ENCODE data around the gene PRKCB. TPM values are rescaled to one million over a fixed set of nuclear protein-coding genes. Genes with fewer than 3 reads are reported as not detected.
A peak's percentile ranks its signal among the peaks of the same experiment; 100 is the strongest.

Gene PRKCB
- total RNA-seq, 1 experiment from 2014 or later, result 0.89 TPM

DNA sequence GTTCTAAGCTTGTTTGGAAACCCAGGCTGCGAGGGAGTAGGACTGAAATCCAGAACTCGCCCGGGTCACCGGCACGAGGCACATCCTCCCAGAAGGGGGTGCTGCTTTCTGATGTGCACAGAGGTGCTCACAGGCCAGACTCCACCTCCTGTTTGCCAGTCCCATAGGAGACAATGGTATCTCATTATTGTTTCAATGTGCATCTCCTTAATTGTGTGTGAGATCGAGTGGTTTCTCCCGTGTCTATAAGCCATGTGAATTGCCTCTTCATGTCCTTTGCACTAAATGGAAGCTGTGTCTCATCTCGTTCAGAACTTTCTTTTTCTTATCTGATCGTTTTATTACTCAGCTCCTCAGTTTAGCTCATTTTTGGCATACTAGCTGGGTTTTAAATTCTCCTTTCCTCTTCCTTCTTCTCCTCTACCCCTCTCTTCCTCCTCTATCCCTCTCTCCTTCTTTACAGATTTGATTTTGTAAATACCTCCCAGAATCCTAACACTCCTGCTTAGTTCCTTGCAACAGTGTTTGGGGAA, 32.1 kb upstream of the PRKCB start:
- no peak overlapping the region for H3K4me3 ChIP-seq (replicated peaks in 1 of 2; ENCODE audit: low read depth in 1 of 2, low read length in 2 of 2)
- TF ChIP-seq, protein P1, sequence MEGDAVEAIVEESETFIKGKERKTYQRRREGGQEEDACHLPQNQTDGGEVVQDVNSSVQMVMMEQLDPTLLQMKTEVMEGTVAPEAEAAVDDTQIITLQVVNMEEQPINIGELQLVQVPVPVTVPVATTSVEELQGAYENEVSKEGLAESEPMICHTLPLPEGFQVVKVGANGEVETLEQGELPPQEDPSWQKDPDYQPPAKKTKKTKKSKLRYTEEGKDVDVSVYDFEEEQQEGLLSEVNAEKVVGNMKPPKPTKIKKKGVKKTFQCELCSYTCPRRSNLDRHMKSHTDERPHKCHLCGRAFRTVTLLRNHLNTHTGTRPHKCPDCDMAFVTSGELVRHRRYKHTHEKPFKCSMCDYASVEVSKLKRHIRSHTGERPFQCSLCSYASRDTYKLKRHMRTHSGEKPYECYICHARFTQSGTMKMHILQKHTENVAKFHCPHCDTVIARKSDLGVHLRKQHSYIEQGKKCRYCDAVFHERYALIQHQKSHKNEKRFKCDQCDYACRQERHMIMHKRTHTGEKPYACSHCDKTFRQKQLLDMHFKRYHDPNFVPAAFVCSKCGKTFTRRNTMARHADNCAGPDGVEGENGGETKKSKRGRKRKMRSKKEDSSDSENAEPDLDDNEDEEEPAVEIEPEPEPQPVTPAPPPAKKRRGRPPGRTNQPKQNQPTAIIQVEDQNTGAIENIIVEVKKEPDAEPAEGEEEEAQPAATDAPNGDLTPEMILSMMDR (IDR thresholded peaks at IDR 0.05 in 2 of 3, conservative IDR thresholded peaks at IDR 0.05 in 1 of 3; ENCODE audit: borderline replicate concordance in 1 of 3, insufficient read depth in 1 of 3, low read depth in 2 of 3, low read length in 2 of 3), result peak; percentile 58 to 77 (median 67); a peak in 5 of 6 replicates
- TF ChIP-seq, protein P2, sequence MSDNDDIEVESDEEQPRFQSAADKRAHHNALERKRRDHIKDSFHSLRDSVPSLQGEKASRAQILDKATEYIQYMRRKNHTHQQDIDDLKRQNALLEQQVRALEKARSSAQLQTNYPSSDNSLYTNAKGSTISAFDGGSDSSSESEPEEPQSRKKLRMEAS (IDR thresholded peaks at IDR 0.05), result 0 out of 2 replicates have a peak, but pooled peaks have one; percentile 23
- TF ChIP-seq CBX3 (IDR thresholded peaks at IDR 0.05; ENCODE audit: low read depth) (peak; percentile 67), SIN3A (IDR thresholded peaks at IDR 0.05; ENCODE audit: low read depth) (no peak), RAD21 (IDR thresholded peaks at IDR 0.05; ENCODE audit: low read depth) (peak; percentile 58), EZH2phosphoT487 (IDR thresholded peaks at IDR 0.05; ENCODE audit: borderline replicate concordance) (no peak)
- peak overlapping the region; percentile 91 for H2AFZ ChIP-seq (ENCODE audit: low read depth, low read length, poor library complexity, severe bottlenecking)
- H3K36me3 ChIP-seq (ENCODE audit: control insufficient read depth in 1 of 2, insufficient read depth in 2 of 2, low read length in 2 of 2), result no peaks in the 10 kb centered on the region
- intact Hi-C loops (cut with micrococcal nuclease), result loop anchor here (1.0 to 5.0 kb wide), 3 partner anchors 66 to 699 kb away; no protein-coding TSS in a partner anchor
- no peaks in the 10 kb centered on the region for H3K9me3 ChIP-seq (ENCODE audit: control insufficient read depth in 1 of 2, insufficient read depth in 1 of 2, low read depth in 1 of 2, low read length in 2 of 2)
- ATAC-seq (peak; percentile 95), DNase-seq (ENCODE audit: low read depth, low spot score) (peak; percentile 57)
- H4K20me1 ChIP-seq (ENCODE audit: insufficient read depth), result no peaks in the 10 kb centered on the region
- peaks cover 0 to 13% of the 10 kb centered on the region in 2 experiments; a peak in 2 of 4 replicates for H3K4me1 ChIP-seq (ENCODE audit: control insufficient read depth in 1 of 2, insufficient read depth in 2 of 2, low read length in 2 of 2)
- ChIA-PET RAD21 (ENCODE audit: low non-redundant PET in 1 of 2, low total read pairs in 2 of 2, uncharacterized antibody in 2 of 2, unreplicated experiment in 2 of 2) (interaction anchor here in 1 of 2 experiments (0.9 to 1.0 kb wide), 2 partner anchors 206 to 207 kb away, joined by 3 to 5 read pairs; no protein-coding TSS in a partner anchor), CTCF (interaction anchor here (0.7 to 2.5 kb wide), 10 partner anchors 9 to 701 kb away, joined by 3 to 33 read pairs (median 5); no protein-coding TSS in a partner anchor), POLR2A (no interaction called here)
- H3K27ac ChIP-seq (ENCODE audit: low read depth, low read length), result no peak overlapping the region
- peak overlapping the region; percentile 48 for H3K4me2 ChIP-seq (ENCODE audit: low read length)
- no peaks in the 10 kb centered on the region for H3K27me3 ChIP-seq (ENCODE audit: insufficient read depth, low read length)
- no peaks in the 10 kb centered on the region for H3K9me2 ChIP-seq (ENCODE audit: insufficient read depth)
- no peaks in the 10 kb centered on the region for H3K79me2 ChIP-seq (ENCODE audit: insufficient read depth, low read length)
- no peak overlapping the region for H3K9ac ChIP-seq (ENCODE audit: low read length)
- no TSS peak for BruUV-seq (replicated peaks)

GRCh38 chr16:23807028-23807427, 28.8 kb upstream of the PRKCB start:
- DNase-seq (ENCODE audit: low read depth, low spot score), result no peak
- BruUV-seq (replicated peaks), result no TSS peak
- intact Hi-C loops (cut with micrococcal nuclease), result no loop called here

More at GRCh38 chr16:23807028-23807427, 28.8 kb upstream of the PRKCB start:
- RAD21 ChIA-PET (ENCODE audit: low non-redundant PET in 1 of 2, low total read pairs in 2 of 2, uncharacterized antibody in 2 of 2, unreplicated experiment in 2 of 2), result no interaction called here
- H3K9me3 ChIP-seq (ENCODE audit: control insufficient read depth in 1 of 2, insufficient read depth in 1 of 2, low read depth in 1 of 2, low read length in 2 of 2), result no peaks in the 10 kb centered on the region
- no peak overlapping the region for H3K9ac ChIP-seq (ENCODE audit: low read length)
- no peaks in the 10 kb centered on the region for H4K20me1 ChIP-seq (ENCODE audit: insufficient read depth)
- no peak overlapping the region for H2AFZ ChIP-seq (ENCODE audit: low read depth, low read length, poor library complexity, severe bottlenecking)
- CTCF ChIA-PET, result interaction anchor here (1.6 kb wide), 1 partner anchor 203 kb away, joined by 4 read pairs; no protein-coding TSS in a partner anchor
- H3K79me2 ChIP-seq (ENCODE audit: insufficient read depth, low read length), result no peaks in the 10 kb centered on the region
- no peaks in the 10 kb centered on the region for H3K9me2 ChIP-seq (ENCODE audit: insufficient read depth)
- H3K4me1 ChIP-seq (ENCODE audit: control insufficient read depth in 1 of 2, insufficient read depth in 2 of 2, low read length in 2 of 2), result peaks cover 0 to 9% of the 10 kb centered on the region in 2 experiments; a peak in 2 of 4 replicates
- no peak overlapping the region for H3K4me2 ChIP-seq (ENCODE audit: low read length)
- H3K27ac ChIP-seq (ENCODE audit: low read depth, low read length), result no peak overlapping the region
- no peak overlapping the region for H3K4me3 ChIP-seq (replicated peaks in 1 of 2; ENCODE audit: low read depth in 1 of 2, low read length in 2 of 2)
- TF ChIP-seq EZH2 (IDR thresholded peaks at IDR 0.05), result no peak
- POLR2A ChIA-PET, result no interaction called here
- ATAC-seq, result no peak
- H3K27me3 ChIP-seq (ENCODE audit: insufficient read depth, low read length), result peaks cover 20% of the 10 kb centered on the region; the same call in 1 of the 2 replicates
- no peaks in the 10 kb centered on the region for H3K36me3 ChIP-seq (ENCODE audit: control insufficient read depth in 1 of 2, insufficient read depth in 2 of 2, low read length in 2 of 2)

All from HCT116 (cell line).